AG08395 (cell line): ENCODE data around the gene PCBD1.

Experiments
- DNase-seq: peaks from one replicate; pipeline ENCODE4 v3.0.0; 2012; ENCODE audit warnings: mixed read lengths, low spot score

Gene PCBD1

GRCh38 chr10:70833601-70834000 is 54.8 kb downstream of the PCBD1 start:
- no peak for DNase-seq
